ENCODE measurements around the gene PAX7.

PAX7 gene

GRCh38 chr1:18723701-18724411, 93.2 kb downstream of the PAX7 start:
- no peak overlapping the region for H3K27ac ChIP-seq (ENCODE audit: insufficient read depth in 1 of 2, low read depth in 1 of 2, low read length in 2 of 2, poor library complexity in 1 of 2, severe bottlenecking in 2 of 2)
- no peak for DNase-seq
- no peaks in the 10 kb centered on the region for H3K36me3 ChIP-seq (ENCODE audit: control insufficient read depth in 4 of 4, insufficient read depth in 4 of 4, low read length in 3 of 4)
- H3K27me3 ChIP-seq (replicated peaks in 2 of 5; ENCODE audit: control insufficient read depth in 4 of 5, insufficient read depth in 5 of 5, low read length in 4 of 5): peaks cover 10 to 99% (median 57%) of the 10 kb centered on the region in 5 experiments
- H3K4me1 ChIP-seq (ENCODE audit: control extremely low read depth in 1 of 4, control insufficient read depth in 4 of 4, insufficient read depth in 4 of 4, low read length in 3 of 4): no peaks in the 10 kb centered on the region
- ChIA-PET POLR2A (interaction anchor here (0.6 kb wide), 1 partner anchor 161 kb away, joined by 3 read pairs; no protein-coding TSS in a partner anchor), CTCF (no interaction called here)
- H3K9me3 ChIP-seq (ENCODE audit: control extremely low read depth in 1 of 5, control insufficient read depth in 4 of 5, insufficient read depth in 2 of 5, low read depth in 1 of 5, low read length in 4 of 5): no peaks in the 10 kb centered on the region
- no peak overlapping the region for H3K4me3 ChIP-seq (ENCODE audit: control insufficient read depth in 1 of 7, extremely low read depth in 1 of 7, insufficient read depth in 4 of 7, low read depth in 2 of 7, low read length in 6 of 7)
- WGBS (ENCODE audit: insufficient coverage): 16% methylated on average over 16 of the region's 19 CpGs

GRCh38 chr1:18724801-18725200, 94.2 kb downstream of the PAX7 start:
- no peak overlapping the region for H3K4me3 ChIP-seq (ENCODE audit: control insufficient read depth in 1 of 7, extremely low read depth in 1 of 7, insufficient read depth in 4 of 7, low read depth in 2 of 7, low read length in 6 of 7)
- DNase-seq: no peak
- 33% methylated on average over 1 of the region's 7 CpGs for WGBS (ENCODE audit: insufficient coverage)
- CTCF ChIA-PET: no interaction called here
- H3K36me3 ChIP-seq (ENCODE audit: control insufficient read depth in 4 of 4, insufficient read depth in 4 of 4, low read length in 3 of 4): no peaks in the 10 kb centered on the region
- H3K27ac ChIP-seq (ENCODE audit: insufficient read depth in 1 of 2, low read depth in 1 of 2, low read length in 2 of 2, poor library complexity in 1 of 2, severe bottlenecking in 2 of 2): no peak overlapping the region
- H3K4me1 ChIP-seq (ENCODE audit: control extremely low read depth in 1 of 4, control insufficient read depth in 4 of 4, insufficient read depth in 4 of 4, low read length in 3 of 4): no peaks in the 10 kb centered on the region
- H3K9me3 ChIP-seq (ENCODE audit: control extremely low read depth in 1 of 5, control insufficient read depth in 4 of 5, insufficient read depth in 2 of 5, low read depth in 1 of 5, low read length in 4 of 5): no peaks in the 10 kb centered on the region
- POLR2A ChIA-PET: no interaction called here
- H3K27me3 ChIP-seq (replicated peaks in 2 of 5; ENCODE audit: control insufficient read depth in 4 of 5, insufficient read depth in 5 of 5, low read length in 4 of 5): peaks cover 10 to 98% (median 49%) of the 10 kb centered on the region in 5 experiments

- Histone ChIP-seq H3K9me3 (ENCODE audit: control extremely low read depth in 1 of 5, control insufficient read depth in 4 of 5, insufficient read depth in 2 of 5, low read depth in 1 of 5, low read length in 4 of 5) (no peaks in the 10 kb centered on the region), H3K27ac (ENCODE audit: insufficient read depth in 1 of 2, low read depth in 1 of 2, low read length in 2 of 2, poor library complexity in 1 of 2, severe bottlenecking in 2 of 2) (no peak overlapping the region), H3K36me3 (ENCODE audit: control insufficient read depth in 4 of 4, insufficient read depth in 4 of 4, low read length in 3 of 4) (no peaks in the 10 kb centered on the region), H3K27me3 (replicated peaks in 2 of 5; ENCODE audit: control insufficient read depth in 4 of 5, insufficient read depth in 5 of 5, low read length in 4 of 5) (peaks cover 10 to 98% (median 48%) of the 10 kb centered on the region in 5 experiments), H3K4me1 (ENCODE audit: control extremely low read depth in 1 of 4, control insufficient read depth in 4 of 4, insufficient read depth in 4 of 4, low read length in 3 of 4) (no peaks in the 10 kb centered on the region), H3K4me3 (ENCODE audit: control insufficient read depth in 1 of 7, extremely low read depth in 1 of 7, insufficient read depth in 4 of 7, low read depth in 2 of 7, low read length in 6 of 7) (no peak overlapping the region)
- 46% methylated on average over 12 of the region's 24 CpGs for WGBS (ENCODE audit: insufficient coverage)
- CTCF ChIA-PET: no interaction called here
- POLR2A ChIA-PET: no interaction called here
- no peak for DNase-seq
Measured at GRCh38 chr1:18725231-18725895, 94.7 kb downstream of the PAX7 start.

GRCh38 chr1:18726368-18726767, 95.7 kb downstream of the PAX7 start:
- Histone ChIP-seq H3K27ac (ENCODE audit: insufficient read depth in 1 of 2, low read depth in 1 of 2, low read length in 2 of 2, poor library complexity in 1 of 2, severe bottlenecking in 2 of 2) (no peak overlapping the region), H3K4me1 (ENCODE audit: control extremely low read depth in 1 of 4, control insufficient read depth in 4 of 4, insufficient read depth in 4 of 4, low read length in 3 of 4) (no peaks in the 10 kb centered on the region), H3K4me3 (ENCODE audit: control insufficient read depth in 1 of 7, extremely low read depth in 1 of 7, insufficient read depth in 4 of 7, low read depth in 2 of 7, low read length in 6 of 7) (no peak overlapping the region), H3K27me3 (replicated peaks in 2 of 5; ENCODE audit: control insufficient read depth in 4 of 5, insufficient read depth in 5 of 5, low read length in 4 of 5) (peaks cover 10 to 98% (median 48%) of the 10 kb centered on the region in 5 experiments), H3K9me3 (ENCODE audit: control extremely low read depth in 1 of 5, control insufficient read depth in 4 of 5, insufficient read depth in 2 of 5, low read depth in 1 of 5, low read length in 4 of 5) (no peaks in the 10 kb centered on the region), H3K36me3 (ENCODE audit: control insufficient read depth in 4 of 4, insufficient read depth in 4 of 4, low read length in 3 of 4) (no peaks in the 10 kb centered on the region)
- 59% methylated on average over 3 of the region's 4 CpGs for WGBS (ENCODE audit: insufficient coverage)
- ChIA-PET POLR2A (no interaction called here), CTCF (no interaction called here)
- DNase-seq: no peak

GRCh38 chr1:18727956-18728355, 97.3 kb downstream of the PAX7 start:
- H3K4me3 ChIP-seq (ENCODE audit: control insufficient read depth in 1 of 7, extremely low read depth in 1 of 7, insufficient read depth in 4 of 7, low read depth in 2 of 7, low read length in 6 of 7): no peak overlapping the region
- no peaks in the 10 kb centered on the region for H3K4me1 ChIP-seq (ENCODE audit: control extremely low read depth in 1 of 4, control insufficient read depth in 4 of 4, insufficient read depth in 4 of 4, low read length in 3 of 4)
- POLR2A ChIA-PET: no interaction called here
- H3K27me3 ChIP-seq (replicated peaks in 2 of 5; ENCODE audit: control insufficient read depth in 4 of 5, insufficient read depth in 5 of 5, low read length in 4 of 5): peaks cover 9 to 98% (median 48%) of the 10 kb centered on the region in 5 experiments
- H3K36me3 ChIP-seq (ENCODE audit: control insufficient read depth in 4 of 4, insufficient read depth in 4 of 4, low read length in 3 of 4): no peaks in the 10 kb centered on the region
- H3K27ac ChIP-seq (ENCODE audit: insufficient read depth in 1 of 2, low read depth in 1 of 2, low read length in 2 of 2, poor library complexity in 1 of 2, severe bottlenecking in 2 of 2): no peak overlapping the region
- CTCF ChIA-PET: no interaction called here
- no peak for DNase-seq
- H3K9me3 ChIP-seq (ENCODE audit: control extremely low read depth in 1 of 5, control insufficient read depth in 4 of 5, insufficient read depth in 2 of 5, low read depth in 1 of 5, low read length in 4 of 5): no peaks in the 10 kb centered on the region
- 84% methylated on average over 9 of the region's 15 CpGs for WGBS (ENCODE audit: insufficient coverage)

- H3K27ac ChIP-seq (ENCODE audit: insufficient read depth in 1 of 2, low read depth in 1 of 2, low read length in 2 of 2, poor library complexity in 1 of 2, severe bottlenecking in 2 of 2): no peak overlapping the region
- no peaks in the 10 kb centered on the region for H3K9me3 ChIP-seq (ENCODE audit: control extremely low read depth in 1 of 5, control insufficient read depth in 4 of 5, insufficient read depth in 2 of 5, low read depth in 1 of 5, low read length in 4 of 5)
- POLR2A ChIA-PET: no interaction called here
- H3K27me3 ChIP-seq (replicated peaks in 2 of 5; ENCODE audit: control insufficient read depth in 4 of 5, insufficient read depth in 5 of 5, low read length in 4 of 5): peaks cover 3 to 97% (median 36%) of the 10 kb centered on the region in 5 experiments
- no peaks in the 10 kb centered on the region for H3K4me1 ChIP-seq (ENCODE audit: control extremely low read depth in 1 of 4, control insufficient read depth in 4 of 4, insufficient read depth in 4 of 4, low read length in 3 of 4)
- no peak for DNase-seq
- H3K4me3 ChIP-seq (ENCODE audit: control insufficient read depth in 1 of 7, extremely low read depth in 1 of 7, insufficient read depth in 4 of 7, low read depth in 2 of 7, low read length in 6 of 7): no peak overlapping the region
- WGBS (ENCODE audit: insufficient coverage): 40% methylated on average over 6 of the region's 8 CpGs
- CTCF ChIA-PET: no interaction called here
- H3K36me3 ChIP-seq (ENCODE audit: control insufficient read depth in 4 of 4, insufficient read depth in 4 of 4, low read length in 3 of 4): no peaks in the 10 kb centered on the region
Measured at GRCh38 chr1:18730321-18730720, 99.7 kb downstream of the PAX7 start.

GRCh38 chr1:18731148-18731547, 100.5 kb downstream of the PAX7 start:
- H3K36me3 ChIP-seq (ENCODE audit: control insufficient read depth in 4 of 4, insufficient read depth in 4 of 4, low read length in 3 of 4): no peaks in the 10 kb centered on the region
- CTCF ChIA-PET: no interaction called here
- DNase-seq: no peak
- no peak overlapping the region for H3K27ac ChIP-seq (ENCODE audit: insufficient read depth in 1 of 2, low read depth in 1 of 2, low read length in 2 of 2, poor library complexity in 1 of 2, severe bottlenecking in 2 of 2)
- POLR2A ChIA-PET: no interaction called here
- no peaks in the 10 kb centered on the region for H3K4me1 ChIP-seq (ENCODE audit: control extremely low read depth in 1 of 4, control insufficient read depth in 4 of 4, insufficient read depth in 4 of 4, low read length in 3 of 4)
- H3K27me3 ChIP-seq (replicated peaks in 2 of 5; ENCODE audit: control insufficient read depth in 4 of 5, insufficient read depth in 5 of 5, low read length in 4 of 5): peaks cover 3 to 94% (median 30%) of the 10 kb centered on the region in 5 experiments
- H3K4me3 ChIP-seq (ENCODE audit: control insufficient read depth in 1 of 7, extremely low read depth in 1 of 7, insufficient read depth in 4 of 7, low read depth in 2 of 7, low read length in 6 of 7): no peak overlapping the region
- no peaks in the 10 kb centered on the region for H3K9me3 ChIP-seq (ENCODE audit: control extremely low read depth in 1 of 5, control insufficient read depth in 4 of 5, insufficient read depth in 2 of 5, low read depth in 1 of 5, low read length in 4 of 5)
- WGBS (ENCODE audit: insufficient coverage): 43% methylated on average over 6 of the region's 6 CpGs

Data from common myeloid progenitor, CD34-positive (primary cell).